Retinal pigment epithelial cell (primary cell): ENCODE measurements around the gene CCDC78.
"Not testable (repeated sequence)": the region's sequence is repeated elsewhere in the genome, so short reads cannot be mapped to it uniquely, and the experiment has no call there.

Experiments
- DNase-seq: peaks from one replicate; pipeline ENCODE4 v3.0.0-alpha.2; 2010; ENCODE audit warnings: low read depth
- H3K4me3 ChIP-seq: 2 replicates; pipeline ENCODE4 v1.5.1; 2011; ENCODE audit warnings: mild to moderate bottlenecking, low read length, control low read depth, moderate library complexity
- CTCF ChIP-seq: conservative IDR thresholded peaks from 2 replicates; pipeline ENCODE4 v1.5.1; 2011; ENCODE audit warnings: low read depth, low read length, control low read depth, inconsistent platforms

Gene CCDC78

GRCh38 chr16:715477-716199, 10.6 kb downstream of the CCDC78 start:
- DNase-seq: no peak
- H3K4me3 ChIP-seq: peak overlapping the region; percentile 57
- no peak for TF ChIP-seq CTCF

GRCh38 chr16:714558-715476, 11.4 kb downstream of the CCDC78 start, which contains the start of gene METRN:
Gene METRN, plus strand, starts transcription at chr16:715118. Its CDS starts 172 bp downstream, at chr16:715290.
- no peak for DNase-seq
- TF ChIP-seq CTCF: no peak
- peak within 1 kb of the TSS; percentile 57 for H3K4me3 ChIP-seq

GRCh38 chr16:714079-714478, 12.2 kb downstream of the CCDC78 start:
- no peak for TF ChIP-seq CTCF
- no peak for DNase-seq
- H3K4me3 ChIP-seq: no peak overlapping the region

- H3K4me3 ChIP-seq: not testable (repeated sequence)
- TF ChIP-seq CTCF: peak; percentile 58
- DNase-seq: peak; percentile 94
Observed at GRCh38 chr16:712740-713250, 13.4 kb downstream of the CCDC78 start.

- TF ChIP-seq CTCF: peak; percentile 89
- no peak overlapping the region for H3K4me3 ChIP-seq
- no peak for DNase-seq
Observed at GRCh38 chr16:711548-712320, 14.5 kb downstream of the CCDC78 start.

GRCh38 chr16:711084-711483, 15.2 kb downstream of the CCDC78 start:
- no peak for TF ChIP-seq CTCF
- no peak overlapping the region for H3K4me3 ChIP-seq
- DNase-seq: no peak
